Activated B cell treated with CpG ODN at 0.5 μM for 24 hours (primary cell): ENCODE data around the gene KIRREL3. TPM values are rescaled to one million over a fixed set of nuclear protein-coding genes. Genes with fewer than 3 reads are reported as not detected.

ENCODE experiments used
- ATAC-seq: fragments of 200-7000 bp; cut with Tn5 transposase; one replicate; pipeline ENCODE4 v1.10.0; 2021; ENCODE audit warnings: low read depth, mild to moderate bottlenecking, moderate library complexity
- CTCF ChIA-PET: fragments of 350-600 bp; sonication (Branson Sonifier 250); formaldehyde crosslinking; loops from one replicate; lab custom pipeline; 2021; ENCODE audit warnings: antibody characterized with exemption; lab: Charles Lee
- POLR2A ChIA-PET: fragments of 350-600 bp; sonication (Branson Sonifier 250); formaldehyde crosslinking; loops from one replicate; lab custom pipeline; 2021; ENCODE audit warnings: antibody characterized with exemption; lab: Charles Lee
- DNase-seq: peaks from one replicate; pipeline ENCODE4 v3.0.0; 2022
- H3K27ac Mint-ChIP-seq: one replicate; pipeline ENCODE4 v1.8.0; 2020; ENCODE audit warnings: mixed read lengths
- H3K27me3 Mint-ChIP-seq: one replicate; pipeline ENCODE4 v1.8.0; 2021; ENCODE audit warnings: mixed read lengths
- H3K36me3 Mint-ChIP-seq: one replicate; pipeline ENCODE4 v1.8.0; 2021; ENCODE audit warnings: low read depth, mixed read lengths
- H3K4me1 Mint-ChIP-seq: one replicate; pipeline ENCODE4 v1.8.0; 2021; ENCODE audit warnings: mixed read lengths
- H3K4me3 Mint-ChIP-seq: one replicate; pipeline ENCODE4 v1.8.0; 2020; ENCODE audit warnings: mild to moderate bottlenecking, mixed read lengths
- H3K9me3 Mint-ChIP-seq: one replicate; pipeline ENCODE4 v1.8.0; 2020; ENCODE audit warnings: mixed read lengths
- CTCF ChIP-seq: fragments of 200-600 bp; IDR thresholded peaks from one replicate; pipeline ENCODE4 v1.8.0; 2022; ENCODE audit warnings: antibody characterized with exemption, mild to moderate bottlenecking
- intact Hi-C: fragments of 100-400 bp; cut with micrococcal nuclease; formaldehyde crosslinking; loops from one replicate; pipeline ENCODE4 v1.15.1; 2024
- total RNA-seq: library from RNA; stranded (reverse); gene quantifications from 2 replicates; pipeline ENCODE4 v1.2.3, GENCODE V29; 2022

KIRREL3 gene
- total RNA-seq, 1 donor from 2014 or later, result not detected

DNA sequence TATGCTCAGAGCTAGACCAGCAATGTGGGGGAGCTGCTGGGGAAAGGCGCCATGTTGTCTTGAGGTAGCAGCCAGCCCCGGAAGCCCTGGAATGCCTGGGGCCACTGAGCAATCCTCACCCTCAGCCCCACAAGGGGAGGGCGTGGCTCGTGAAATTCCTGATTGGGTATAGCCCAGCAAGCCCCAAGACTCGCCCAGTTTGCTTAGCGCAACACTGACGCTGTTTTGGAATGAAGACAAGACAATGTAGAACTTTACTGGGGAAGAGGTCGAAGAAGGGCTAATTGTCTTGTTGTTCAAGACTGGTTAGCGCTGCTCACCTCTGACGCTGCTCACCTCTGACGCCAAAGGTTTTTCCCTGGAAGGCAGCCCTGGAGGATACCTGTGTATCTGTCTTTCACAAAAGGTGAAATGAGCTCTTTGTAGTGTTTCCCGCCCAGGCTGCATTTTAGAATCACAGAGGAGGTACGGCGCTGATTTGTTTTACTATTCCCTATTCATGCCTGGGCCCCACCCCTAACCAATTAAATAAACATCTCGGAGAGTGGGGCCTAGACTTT, 597.5 kb downstream of the KIRREL3 start:
- Mint-ChIP-seq H3K9me3 (peaks cover 2% of the 10 kb centered on the region), H3K4me1 (no peaks in the 10 kb centered on the region), H3K27ac (no peak overlapping the region), H3K36me3 (no peaks in the 10 kb centered on the region), H3K27me3 (peaks cover 3% of the 10 kb centered on the region), H3K4me3 (no peak overlapping the region)
- ChIA-PET CTCF (no interaction called here), POLR2A (no interaction called here)
- DNase-seq, result no peak
- TF ChIP-seq CTCF, result no peak
- ATAC-seq, result no peak
- intact Hi-C loops, result no loop called here

DNA sequence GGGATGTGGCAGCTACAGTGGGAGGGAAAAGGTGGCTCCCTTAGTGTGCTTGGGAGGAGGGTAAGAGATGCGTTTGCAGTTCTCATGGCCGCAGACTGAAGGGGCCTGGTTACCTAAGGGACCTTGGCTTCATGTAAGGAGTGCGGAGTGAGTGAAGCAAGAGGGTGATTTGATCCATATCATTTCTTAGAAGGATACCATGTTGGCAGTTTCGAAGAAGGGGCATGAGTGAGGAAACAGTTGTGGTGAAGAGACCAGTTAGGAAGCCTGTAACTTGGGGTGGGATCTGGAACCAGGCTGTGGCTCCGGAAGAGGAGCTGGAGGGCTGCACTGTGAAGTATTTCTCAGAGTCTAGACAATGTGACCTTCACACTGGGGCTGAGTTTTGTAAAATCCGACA, 600.1 kb downstream of the KIRREL3 start:
- ATAC-seq (no peak), DNase-seq (no peak)
- Mint-ChIP-seq H3K9me3 (peaks cover 2% of the 10 kb centered on the region), H3K4me3 (no peak overlapping the region), H3K4me1 (no peaks in the 10 kb centered on the region), H3K27me3 (peaks cover 3% of the 10 kb centered on the region), H3K27ac (no peak overlapping the region), H3K36me3 (no peaks in the 10 kb centered on the region)
- no peak for TF ChIP-seq CTCF
- ChIA-PET POLR2A (no interaction called here), CTCF (no interaction called here)
- intact Hi-C loops, result no loop called here

- intact Hi-C loops, result no loop called here
- ChIA-PET POLR2A (no interaction called here), CTCF (no interaction called here)
- Mint-ChIP-seq H3K9me3 (peaks cover 2% of the 10 kb centered on the region), H3K4me1 (no peaks in the 10 kb centered on the region), H3K36me3 (no peaks in the 10 kb centered on the region), H3K4me3 (no peak overlapping the region), H3K27ac (no peak overlapping the region), H3K27me3 (peaks cover 3% of the 10 kb centered on the region)
- ATAC-seq (no peak), DNase-seq (no peak)
- no peak for TF ChIP-seq CTCF
Measured at GRCh38 chr11:126400019-126400418, 600.6 kb downstream of the KIRREL3 start.

DNA sequence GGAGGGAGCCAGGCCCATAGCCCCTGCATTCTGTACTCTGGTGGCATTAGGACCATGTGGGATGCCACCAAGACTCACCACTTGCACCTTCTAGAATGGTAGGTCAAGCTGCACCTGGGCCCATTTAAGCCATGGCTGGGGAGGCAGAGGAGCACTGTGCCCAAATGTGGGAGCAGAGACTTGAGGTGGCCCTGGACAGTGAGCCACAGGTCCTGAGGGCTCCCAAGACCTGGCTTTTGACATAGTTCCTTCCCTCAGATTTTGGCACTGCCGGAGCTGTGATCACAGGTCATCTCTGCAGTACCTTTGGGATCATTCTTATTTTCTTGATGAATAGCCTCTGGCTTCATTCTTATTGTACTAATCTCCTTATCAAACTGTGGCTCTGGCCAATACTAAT, 601.8 kb downstream of the KIRREL3 start:
- POLR2A ChIA-PET, result interaction anchor here (0.5 kb wide), 1 partner anchor 787 kb away, joined by 4 read pairs; no protein-coding TSS in a partner anchor
- no peaks in the 10 kb centered on the region for H3K4me1 Mint-ChIP-seq
- H3K27me3 Mint-ChIP-seq, result peaks cover 3% of the 10 kb centered on the region
- TF ChIP-seq CTCF, result no peak
- ATAC-seq, result no peak
- CTCF ChIA-PET, result no interaction called here
- no peak for DNase-seq
- intact Hi-C loops, result no loop called here
- no peak overlapping the region for H3K27ac Mint-ChIP-seq
- H3K9me3 Mint-ChIP-seq, result peaks cover 2% of the 10 kb centered on the region
- H3K4me3 Mint-ChIP-seq, result no peak overlapping the region
- H3K36me3 Mint-ChIP-seq, result no peaks in the 10 kb centered on the region

- intact Hi-C loops, result no loop called here
- Mint-ChIP-seq H3K4me3 (no peak overlapping the region), H3K9me3 (peaks cover 2% of the 10 kb centered on the region), H3K27me3 (peaks cover 3% of the 10 kb centered on the region), H3K4me1 (no peaks in the 10 kb centered on the region), H3K36me3 (no peaks in the 10 kb centered on the region), H3K27ac (no peak overlapping the region)
- CTCF ChIA-PET, result no interaction called here
- POLR2A ChIA-PET, result no interaction called here
- DNase-seq, result no peak
- TF ChIP-seq CTCF, result no peak
- ATAC-seq, result no peak
Measured at GRCh38 chr11:126398296-126398695, 602.3 kb downstream of the KIRREL3 start.
